ENCODE results near the gene TMEM183A.

The TMEM183A gene

GRCh38 chr1:203046984-203047630 is 39.9 kb downstream of the TMEM183A start:
- DNase-seq = peak; percentile 84

GRCh38 chr1:203048086-203048485 is 40.9 kb downstream of the TMEM183A start:
- DNase-seq = no peak

GRCh38 chr1:203048555-203049051 is 41.4 kb downstream of the TMEM183A start:
- DNase-seq = no peak

- DNase-seq = no peak
Measured at GRCh38 chr1:203049077-203049476, 41.9 kb downstream of the TMEM183A start.

- no peak for DNase-seq
Measured at GRCh38 chr1:203049576-203050180, 42.5 kb downstream of the TMEM183A start.

GRCh38 chr1:203050826-203051225 is 43.7 kb downstream of the TMEM183A start:
- DNase-seq = no peak

- no peak for DNase-seq
Measured at GRCh38 chr1:203051841-203052324, 44.7 kb downstream of the TMEM183A start.

- DNase-seq = no peak
Measured at GRCh38 chr1:203052601-203053000, 45.4 kb downstream of the TMEM183A start.

- no peak for DNase-seq
Measured at GRCh38 chr1:203054184-203054583, 47.0 kb downstream of the TMEM183A start.

- no peak for DNase-seq
Measured at GRCh38 chr1:203054642-203055041, 47.5 kb downstream of the TMEM183A start.

GRCh38 chr1:203055161-203055799 is 48.1 kb downstream of the TMEM183A start:
- DNase-seq = no peak

GRCh38 chr1:203056012-203056411 is 48.8 kb downstream of the TMEM183A start:
- no peak for DNase-seq

- no peak for DNase-seq
Measured at GRCh38 chr1:203056516-203056915, 49.3 kb downstream of the TMEM183A start.

- peak; percentile 49 for DNase-seq
Measured at GRCh38 chr1:203057911-203058675, 50.9 kb downstream of the TMEM183A start.

- no peak for DNase-seq
Measured at GRCh38 chr1:203058676-203058935, 51.4 kb downstream of the TMEM183A start.

GRCh38 chr1:203059485-203059884 is 52.3 kb downstream of the TMEM183A start:
- DNase-seq = no peak

GRCh38 chr1:203060115-203060514 is 52.9 kb downstream of the TMEM183A start:
- DNase-seq = no peak

- DNase-seq = no peak
Measured at GRCh38 chr1:203063287-203063686, 56.1 kb downstream of the TMEM183A start.

- DNase-seq = no peak
Measured at GRCh38 chr1:203065191-203065590, 58.0 kb downstream of the TMEM183A start.

- DNase-seq = no peak
Measured at GRCh38 chr1:203065986-203066385, 58.8 kb downstream of the TMEM183A start.

GRCh38 chr1:203066965-203067364 is 59.8 kb downstream of the TMEM183A start:
- DNase-seq = no peak

GRCh38 chr1:203069030-203069747 is 62.0 kb downstream of the TMEM183A start:
- DNase-seq = no peak

All from fibroblast of skin of back (primary cell).